H1 (cell line): ENCODE data around the gene ERO1A. TPM values are rescaled to one million over a fixed set of nuclear protein-coding genes. Genes with fewer than 3 reads are reported as not detected.

ENCODE experiments used
- RXRA ChIP-seq: IDR thresholded peaks from 2 replicates; pipeline ENCODE4 v1.6.1; 2011; ENCODE audit warnings: low read depth, mild to moderate bottlenecking, low read length, moderate library complexity; ENCODE audit not compliant: insufficient read depth
- polyA plus RNA-seq, 7 experiments: library from polyadenylated mRNA; depleted of rRNA in 3 of 7; stranded (reverse) in 5 of 7; unstranded in 2 of 7; fragments of >200 nt in 5 of 7; fragments of 200-250 nt in 2 of 7; gene quantifications; 1 replicate in 5 of 7; 2 replicates in 1 of 7; 4 replicates in 1 of 7; pipeline versions ENCODE4 v1.2.1 to v1.2.3, GENCODE V29; 2011 to 2013; ENCODE audit warnings: missing spikeins in 2 of 7, mixed read lengths in 2 of 7
- total RNA-seq: library from RNA; stranded (reverse); fragmentation: NEBNext Ultra II Directional; extraction: Animal tissue kit (Norgen Biotek cat#: 25700); gene quantifications from 2 replicates; pipeline ENCODE4 v1.2.1, GENCODE V29; 2021

Gene ERO1A
- total and polyA plus RNA-seq, 2 of the 8 experiments (the other 6 are each of a cell fraction or from before 2014, with no cell fraction given), result 15.7 to 42.0 TPM

DNA sequence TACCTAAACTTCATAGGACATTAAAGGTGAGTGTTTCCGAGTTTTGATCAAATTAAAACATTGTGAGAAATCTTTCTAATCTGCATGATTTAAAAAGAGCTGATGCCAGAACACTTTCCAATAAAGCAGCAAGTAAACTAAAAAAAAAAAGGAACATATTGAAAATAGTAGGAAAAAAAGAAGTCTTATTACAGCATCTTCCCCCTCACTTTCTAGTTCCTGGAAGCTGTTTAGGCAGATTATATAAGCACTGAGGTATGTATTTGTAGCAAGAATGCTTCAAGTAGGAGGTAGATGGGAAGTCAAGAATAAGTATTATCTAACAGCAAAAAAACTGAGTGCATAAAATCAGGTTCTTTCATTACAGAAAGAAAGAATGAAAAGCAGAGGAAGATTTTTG lies 45.8 kb downstream of the ERO1A start (continued):
- no peak for TF ChIP-seq RXRA
- TF ChIP-seq, all 59 proteins: peak for 0
